Thoracic aorta (tissue), 2 donors: ENCODE data around the gene CCNJL. TPM values are rescaled to one million over a fixed set of nuclear protein-coding genes. Genes with fewer than 3 reads are reported as not detected.

Source experiments
- ATAC-seq: fragments of 150-250 bp; one replicate; pipeline ENCODE4 v1.8.0; 2017; ENCODE audit warnings: low read depth; ENCODE audit not compliant: insufficient number of reproducible peaks, low FRiP score
- DNase-seq: peaks from one replicate; pipeline ENCODE4 v3.0.0-alpha.2; 2020; ENCODE audit warnings: low spot score
- H3K27ac ChIP-seq, 2 donors: fragments of 200-600 bp; sonication (generic); 1 replicate in 1 of 2; 2 replicates in 1 of 2; pipeline ENCODE4 v1.5.1; 2016; ENCODE audit warnings: mild to moderate bottlenecking in 2 of 2, moderate library complexity in 2 of 2
- H3K27me3 ChIP-seq: fragments of 200-600 bp; sonication (generic); replicated peaks from 2 replicates; pipeline ENCODE4 v1.6.0; 2016; ENCODE audit warnings: mild to moderate bottlenecking; ENCODE audit not compliant: insufficient read depth
- H3K36me3 ChIP-seq: fragments of 200-600 bp; sonication (generic); one replicate; pipeline ENCODE4 v1.5.1; 2016
- H3K4me1 ChIP-seq, 2 donors: fragments of 200-600 bp; sonication (generic); 1 replicate in 1 of 2; 2 replicates in 1 of 2; pipeline versions ENCODE4 v1.5.1 to v1.6.0; 2016; ENCODE audit warnings: low read depth in 2 of 2, mild to moderate bottlenecking in 1 of 2; ENCODE audit not compliant: control insufficient read depth in 1 of 2
- H3K4me3 ChIP-seq: fragments of 200-600 bp; sonication (generic); 2 replicates; pipeline ENCODE4 v1.5.1; 2016; ENCODE audit warnings: mild to moderate bottlenecking
- H3K9me3 ChIP-seq: fragments of 200-600 bp; sonication (generic); 2 replicates; pipeline ENCODE4 v1.5.1; 2016
- total RNA-seq, 2 donors: library from RNA; depleted of rRNA; stranded (reverse); fragments of >200 nt; gene quantifications; one replicate each; pipeline versions ENCODE4 v1.1.0 to v1.2.3, GENCODE V29; 2016
- TF ChIP-seq, protein P1 (sequence below): fragments of 200-600 bp; sonication (generic); IDR thresholded peaks from one replicate; pipeline ENCODE4 v1.5.1; 2019; ENCODE audit warnings: antibody characterized with exemption

CCNJL gene
- total RNA-seq, 2 donors from 2014 or later, result 0.54 to 3.0 TPM

DNA sequence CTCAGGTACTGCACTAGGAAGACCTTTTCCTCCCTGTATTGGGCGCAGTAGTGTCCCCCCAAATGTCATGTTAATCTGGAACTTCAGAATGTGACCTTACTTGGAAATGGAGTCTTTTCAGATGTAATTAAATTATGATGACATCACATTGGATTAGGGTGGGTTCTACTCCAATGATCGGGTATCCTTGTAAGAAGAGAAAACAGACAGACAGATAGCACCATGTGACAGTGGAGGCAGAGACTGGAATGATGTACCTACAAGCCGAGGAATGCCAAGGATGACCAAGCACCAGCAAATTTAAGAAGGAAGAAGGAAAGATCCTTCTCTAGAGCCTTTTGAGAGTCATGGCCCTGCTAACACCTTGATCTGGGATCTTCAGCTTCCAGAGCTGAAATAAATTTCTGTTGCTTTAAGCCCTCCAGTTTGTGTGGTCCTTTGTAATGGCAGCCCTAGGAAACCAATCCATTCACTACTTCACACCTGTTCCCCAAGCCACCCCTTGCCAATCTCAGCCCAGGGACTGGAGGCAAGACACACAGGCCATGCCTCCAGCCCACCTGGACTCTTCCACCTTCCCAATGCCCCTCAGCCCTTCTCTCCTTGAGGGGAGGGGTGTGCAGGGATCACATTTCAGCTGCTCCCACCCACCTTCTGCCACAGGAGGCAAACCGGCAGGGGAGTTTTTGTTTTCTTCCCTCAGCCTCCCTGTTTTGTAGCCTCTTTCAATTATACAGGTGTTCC, 1.6 kb downstream of the CCNJL start:
- Histone ChIP-seq H3K27ac (no peak overlapping the region), H3K4me3 (no peak overlapping the region), H3K27me3 (no peaks in the 10 kb centered on the region), H3K36me3 (no peaks in the 10 kb centered on the region), H3K9me3 (no peaks in the 10 kb centered on the region), H3K4me1 (peaks cover 0 to 12% of the 10 kb centered on the region in 2 donors)
- ATAC-seq, result no peak
- TF ChIP-seq, protein P1, sequence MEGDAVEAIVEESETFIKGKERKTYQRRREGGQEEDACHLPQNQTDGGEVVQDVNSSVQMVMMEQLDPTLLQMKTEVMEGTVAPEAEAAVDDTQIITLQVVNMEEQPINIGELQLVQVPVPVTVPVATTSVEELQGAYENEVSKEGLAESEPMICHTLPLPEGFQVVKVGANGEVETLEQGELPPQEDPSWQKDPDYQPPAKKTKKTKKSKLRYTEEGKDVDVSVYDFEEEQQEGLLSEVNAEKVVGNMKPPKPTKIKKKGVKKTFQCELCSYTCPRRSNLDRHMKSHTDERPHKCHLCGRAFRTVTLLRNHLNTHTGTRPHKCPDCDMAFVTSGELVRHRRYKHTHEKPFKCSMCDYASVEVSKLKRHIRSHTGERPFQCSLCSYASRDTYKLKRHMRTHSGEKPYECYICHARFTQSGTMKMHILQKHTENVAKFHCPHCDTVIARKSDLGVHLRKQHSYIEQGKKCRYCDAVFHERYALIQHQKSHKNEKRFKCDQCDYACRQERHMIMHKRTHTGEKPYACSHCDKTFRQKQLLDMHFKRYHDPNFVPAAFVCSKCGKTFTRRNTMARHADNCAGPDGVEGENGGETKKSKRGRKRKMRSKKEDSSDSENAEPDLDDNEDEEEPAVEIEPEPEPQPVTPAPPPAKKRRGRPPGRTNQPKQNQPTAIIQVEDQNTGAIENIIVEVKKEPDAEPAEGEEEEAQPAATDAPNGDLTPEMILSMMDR, result no peak
- no peak for DNase-seq

DNA sequence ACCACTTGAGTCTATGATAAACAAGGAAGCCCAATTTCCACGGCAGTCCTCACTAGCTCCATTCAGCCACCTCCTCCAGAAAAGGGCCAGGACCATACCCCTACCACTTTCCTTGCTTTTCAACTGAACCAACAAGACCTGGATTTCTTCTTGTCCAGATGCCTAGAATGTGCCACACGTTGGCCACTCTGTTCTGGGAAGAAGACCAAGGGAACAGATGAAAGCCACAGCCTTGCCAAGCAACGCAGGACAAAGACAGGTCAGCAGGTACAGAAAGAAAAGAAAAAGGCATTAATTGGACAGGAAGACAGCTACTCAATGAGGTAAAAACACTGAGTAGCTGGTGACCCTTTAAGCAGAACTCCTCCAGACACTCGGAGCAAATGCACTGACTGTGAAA, 2.2 kb downstream of the CCNJL start:
- Histone ChIP-seq H3K27me3 (no peaks in the 10 kb centered on the region), H3K9me3 (no peaks in the 10 kb centered on the region), H3K4me3 (no peak overlapping the region), H3K36me3 (no peaks in the 10 kb centered on the region), H3K4me1 (peaks cover 0 to 12% of the 10 kb centered on the region in 2 donors), H3K27ac (no peak overlapping the region)
- DNase-seq (no peak), ATAC-seq (no peak)
- TF ChIP-seq, protein P1, result no peak

DNA sequence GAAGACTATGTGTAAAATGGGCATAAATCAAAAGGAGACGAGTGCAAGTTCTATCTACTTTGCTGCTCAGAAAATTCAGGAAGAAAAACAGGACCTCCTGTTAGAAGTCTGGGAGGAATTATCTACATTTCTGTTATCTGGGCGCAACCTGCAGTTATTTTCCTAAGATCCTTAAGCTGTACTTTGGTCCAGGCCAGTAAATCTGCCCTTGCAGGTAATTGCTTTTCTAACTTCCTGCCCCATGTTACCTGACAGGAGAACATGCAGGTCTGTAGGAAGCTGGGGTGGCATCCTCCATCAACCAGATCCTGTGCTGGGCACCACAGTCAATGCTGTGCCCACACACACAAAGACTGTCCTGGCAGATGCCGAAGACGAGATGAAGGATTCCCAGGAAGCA, 5.7 kb downstream of the CCNJL start:
- Histone ChIP-seq H3K36me3 (no peaks in the 10 kb centered on the region), H3K4me1 (peaks cover 0 to 4% of the 10 kb centered on the region in 2 donors), H3K4me3 (no peak overlapping the region), H3K27me3 (no peaks in the 10 kb centered on the region), H3K27ac (no peak overlapping the region), H3K9me3 (no peaks in the 10 kb centered on the region)
- ATAC-seq (no peak), DNase-seq (no peak)
- TF ChIP-seq, protein P1, result no peak

DNA sequence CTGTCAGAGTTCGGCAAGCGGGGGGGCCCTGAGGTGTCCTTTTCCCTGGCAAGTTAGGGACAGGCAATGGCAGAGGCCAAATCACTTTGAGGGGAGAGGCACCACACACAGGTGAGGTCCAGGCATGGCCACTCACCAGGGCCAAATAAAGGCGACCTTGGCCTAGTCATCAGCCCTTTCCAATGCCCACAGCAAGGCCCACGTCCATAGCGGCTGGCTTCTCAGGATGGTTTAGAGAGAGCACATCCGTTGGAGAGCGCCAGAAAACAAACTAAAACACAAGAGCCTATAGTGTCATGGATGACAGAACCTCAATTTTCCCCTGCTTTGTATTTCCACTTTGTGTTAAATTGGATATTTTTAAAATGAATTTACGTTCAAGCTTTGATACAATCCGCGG, 7.0 kb downstream of the CCNJL start:
- ATAC-seq (no peak), DNase-seq (no peak)
- no peak overlapping the region for H3K4me3 ChIP-seq
- H3K9me3 ChIP-seq, result no peaks in the 10 kb centered on the region
- H3K27ac ChIP-seq, result no peak overlapping the region
- TF ChIP-seq, protein P1, result no peak
- no peaks in the 10 kb centered on the region for H3K36me3 ChIP-seq
- H3K4me1 ChIP-seq, result no peaks in the 10 kb centered on the region
- no peaks in the 10 kb centered on the region for H3K27me3 ChIP-seq

DNA sequence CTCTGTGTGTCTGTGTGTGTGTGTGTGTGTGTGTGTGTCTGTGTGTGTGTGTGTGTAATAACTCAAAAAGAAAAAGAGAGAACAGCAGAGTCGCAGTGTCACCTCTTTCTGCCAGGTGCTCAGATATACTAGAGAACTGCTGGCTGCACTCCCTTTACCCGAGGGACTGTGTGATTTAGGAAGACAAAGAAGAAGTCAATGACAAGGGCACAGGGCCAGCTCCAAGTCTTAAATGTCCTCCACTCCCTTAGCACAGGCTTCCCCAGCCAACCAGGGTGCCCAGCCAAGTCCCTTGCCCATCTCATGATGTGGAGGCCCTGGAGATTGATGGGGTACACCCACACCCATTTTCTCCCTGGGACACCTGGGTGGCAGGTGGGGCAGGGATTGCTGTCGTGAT, 8.7 kb downstream of the CCNJL start:
- H3K27ac ChIP-seq, result no peak overlapping the region
- H3K4me3 ChIP-seq, result no peak overlapping the region
- DNase-seq, result no peak
- H3K27me3 ChIP-seq, result no peaks in the 10 kb centered on the region
- TF ChIP-seq, protein P1, result no peak
- H3K9me3 ChIP-seq, result no peaks in the 10 kb centered on the region
- no peak for ATAC-seq
- H3K36me3 ChIP-seq, result no peaks in the 10 kb centered on the region
- no peaks in the 10 kb centered on the region for H3K4me1 ChIP-seq
